Measurements from ENCODE around the gene SLC25A30.

GRCh38 chr13:45364876-45365557 is 53.2 kb downstream of the SLC25A30 start:
- TF ChIP-seq EZH2phosphoT487 (IDR thresholded peaks at IDR 0.05; ENCODE audit: low read depth): no peak
- TF ChIP-seq, protein P1, sequence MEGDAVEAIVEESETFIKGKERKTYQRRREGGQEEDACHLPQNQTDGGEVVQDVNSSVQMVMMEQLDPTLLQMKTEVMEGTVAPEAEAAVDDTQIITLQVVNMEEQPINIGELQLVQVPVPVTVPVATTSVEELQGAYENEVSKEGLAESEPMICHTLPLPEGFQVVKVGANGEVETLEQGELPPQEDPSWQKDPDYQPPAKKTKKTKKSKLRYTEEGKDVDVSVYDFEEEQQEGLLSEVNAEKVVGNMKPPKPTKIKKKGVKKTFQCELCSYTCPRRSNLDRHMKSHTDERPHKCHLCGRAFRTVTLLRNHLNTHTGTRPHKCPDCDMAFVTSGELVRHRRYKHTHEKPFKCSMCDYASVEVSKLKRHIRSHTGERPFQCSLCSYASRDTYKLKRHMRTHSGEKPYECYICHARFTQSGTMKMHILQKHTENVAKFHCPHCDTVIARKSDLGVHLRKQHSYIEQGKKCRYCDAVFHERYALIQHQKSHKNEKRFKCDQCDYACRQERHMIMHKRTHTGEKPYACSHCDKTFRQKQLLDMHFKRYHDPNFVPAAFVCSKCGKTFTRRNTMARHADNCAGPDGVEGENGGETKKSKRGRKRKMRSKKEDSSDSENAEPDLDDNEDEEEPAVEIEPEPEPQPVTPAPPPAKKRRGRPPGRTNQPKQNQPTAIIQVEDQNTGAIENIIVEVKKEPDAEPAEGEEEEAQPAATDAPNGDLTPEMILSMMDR (IDR thresholded peaks at IDR 0.05; ENCODE audit: low read depth, low read length): no peak
